NCI-H82 treated with DMSO at 0.1 percent for 48 hours (cell line): ENCODE data around the gene TEAD3.
A peak's percentile ranks its signal among the peaks of the same experiment; 100 is the strongest.

Experiments used
- DNase-seq: peaks from one replicate; lab custom pipeline; 2025; ENCODE audit not compliant: unreplicated experiment; lab: John Stamatoyannopoulos, UW

Gene TEAD3

DNA sequence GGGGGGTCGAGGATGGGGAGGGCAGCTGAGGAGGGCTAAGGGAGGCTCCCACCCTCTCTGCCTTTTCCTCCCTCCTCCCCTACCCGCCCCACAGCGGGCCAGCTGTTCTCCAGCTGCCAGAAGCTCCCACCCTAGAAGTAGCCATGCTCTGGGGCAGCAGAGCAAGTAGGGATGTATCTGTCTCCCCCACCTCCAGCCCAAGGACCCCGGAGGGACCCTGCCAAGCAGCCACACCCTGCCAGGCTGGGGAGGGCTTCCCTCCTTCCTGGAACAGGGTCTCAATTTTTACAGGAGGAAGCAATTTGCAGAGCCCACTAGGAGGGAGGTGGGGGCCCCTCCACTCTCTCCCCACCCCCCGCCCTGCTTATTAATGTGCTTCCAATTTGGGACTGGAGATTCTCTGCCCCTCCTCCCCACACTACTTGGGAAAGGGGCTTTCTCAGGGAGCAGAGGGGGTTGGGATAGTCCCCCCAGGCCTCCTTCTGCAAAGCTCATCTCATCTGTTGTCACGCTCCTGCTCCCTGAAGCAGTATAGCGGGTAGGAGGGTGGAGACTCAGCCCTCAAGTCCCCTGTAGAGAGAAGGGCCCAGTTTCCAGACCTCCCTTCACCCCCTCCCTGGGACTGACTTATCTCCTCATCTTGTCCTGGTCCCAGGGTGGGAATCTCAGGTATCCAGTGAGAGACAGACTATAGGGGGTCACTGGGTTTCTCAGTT lies 4.5 kb downstream of the TEAD3 start:
- no peak for DNase-seq

DNA sequence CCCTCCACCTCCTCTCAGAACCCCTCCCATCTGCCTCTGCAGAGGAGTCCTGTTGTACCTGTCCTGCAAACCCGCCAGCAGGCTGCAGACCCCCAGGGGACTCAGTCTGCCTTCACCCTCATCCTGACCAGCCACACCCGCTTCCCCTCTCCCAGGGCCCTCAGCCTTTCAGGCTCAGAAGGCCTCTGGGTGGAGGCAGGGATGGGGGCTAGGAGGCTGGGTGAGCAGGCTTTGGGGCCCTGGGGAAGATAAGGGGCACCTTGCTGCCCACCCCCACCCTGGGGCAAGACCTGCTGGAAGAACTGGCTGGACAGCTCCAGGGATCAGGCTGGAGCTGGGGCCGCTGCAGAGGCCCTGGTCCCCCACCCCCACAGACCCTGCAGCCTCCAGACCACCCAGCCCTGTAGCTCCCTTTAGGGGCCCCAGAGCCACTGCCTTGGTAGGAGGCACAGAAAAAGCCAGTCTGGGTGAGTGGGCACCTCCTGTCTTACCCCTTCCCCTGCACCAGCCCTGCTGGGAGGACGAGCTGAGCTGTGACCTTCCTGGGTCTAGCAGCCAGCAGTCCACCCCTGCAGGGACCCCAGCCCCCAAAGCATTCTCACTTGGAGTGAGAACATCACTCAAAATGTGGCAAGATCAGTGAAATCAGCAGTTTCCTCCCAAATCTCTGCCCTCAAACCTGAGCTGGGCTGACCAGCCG lies 5.2 kb downstream of the TEAD3 start:
- no peak for DNase-seq

DNA sequence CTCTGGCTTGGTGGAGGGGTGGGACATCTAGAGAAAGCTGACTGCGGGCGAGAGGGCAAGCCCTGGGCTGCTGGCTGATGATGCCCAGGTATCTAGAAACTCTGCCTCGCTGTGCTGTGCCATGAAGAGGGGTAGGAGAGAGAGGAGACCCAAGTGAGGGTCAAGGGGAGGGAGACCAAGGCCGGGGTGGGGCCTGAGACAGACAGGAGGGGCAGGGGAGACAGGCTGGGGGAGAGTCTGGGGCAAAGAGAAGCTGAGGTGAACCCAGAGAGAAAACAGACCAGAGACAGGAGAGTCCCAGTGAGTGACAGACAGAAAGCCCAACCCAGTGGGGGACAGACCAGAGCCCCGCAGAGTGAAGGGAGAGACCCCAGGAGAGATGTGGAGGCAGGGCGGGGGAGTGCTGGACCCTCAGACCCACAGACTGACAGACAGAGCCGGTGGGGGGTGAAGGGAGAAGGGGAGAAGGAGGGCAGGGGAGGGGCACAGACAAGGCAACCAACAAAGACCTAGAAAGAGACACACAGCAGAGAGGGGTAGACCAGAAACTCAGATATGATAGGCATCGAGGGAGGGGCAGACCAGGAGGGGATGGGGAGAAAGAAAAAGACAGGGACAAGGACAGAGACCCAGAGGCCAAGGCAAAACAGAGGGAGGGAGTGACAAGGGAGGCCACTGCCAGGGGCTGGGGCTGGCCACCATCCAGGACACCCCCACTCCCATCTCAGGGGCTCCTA lies 5.9 kb downstream of the TEAD3 start:
- no peak for DNase-seq

DNA sequence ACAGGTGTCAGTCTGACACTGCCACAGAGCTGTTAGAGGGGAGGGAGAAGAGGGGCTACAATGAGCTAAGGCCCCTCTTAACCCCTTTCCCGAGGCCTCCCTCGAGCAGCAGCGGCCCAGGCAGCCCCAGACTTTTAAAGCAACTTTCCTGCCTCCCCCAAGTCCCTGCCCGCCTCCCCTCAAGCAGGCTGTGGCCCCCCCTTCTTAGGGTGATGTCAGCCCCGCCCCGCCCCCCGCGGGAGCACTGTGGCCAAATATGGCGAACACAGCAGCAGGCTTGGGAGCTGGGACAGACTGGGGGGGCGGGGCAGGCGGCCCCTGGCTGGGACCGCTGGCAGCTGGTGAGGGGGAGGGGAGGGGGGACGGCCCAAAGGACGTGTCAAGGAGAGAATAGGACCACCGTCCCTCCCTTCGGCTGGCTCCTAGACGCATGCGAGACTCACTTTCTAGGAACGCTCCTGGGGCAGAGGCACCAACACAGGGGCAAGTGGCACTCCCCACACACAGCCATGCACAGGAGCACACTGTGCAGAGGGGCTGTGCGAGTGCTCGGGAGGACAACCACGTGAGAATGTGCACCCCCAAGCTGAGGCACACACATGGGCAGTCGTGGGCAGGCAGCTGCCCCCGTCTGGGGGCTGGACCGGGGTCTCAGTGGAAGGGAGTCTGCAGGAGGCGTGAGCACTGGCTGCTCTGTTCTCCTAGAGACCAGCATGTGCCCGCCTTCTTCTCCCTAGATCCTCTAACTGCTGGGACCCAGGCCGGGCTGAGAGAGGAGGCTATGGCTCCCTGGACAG lies 6.7 kb downstream of the TEAD3 start:
- peak; percentile 82 for DNase-seq

DNA sequence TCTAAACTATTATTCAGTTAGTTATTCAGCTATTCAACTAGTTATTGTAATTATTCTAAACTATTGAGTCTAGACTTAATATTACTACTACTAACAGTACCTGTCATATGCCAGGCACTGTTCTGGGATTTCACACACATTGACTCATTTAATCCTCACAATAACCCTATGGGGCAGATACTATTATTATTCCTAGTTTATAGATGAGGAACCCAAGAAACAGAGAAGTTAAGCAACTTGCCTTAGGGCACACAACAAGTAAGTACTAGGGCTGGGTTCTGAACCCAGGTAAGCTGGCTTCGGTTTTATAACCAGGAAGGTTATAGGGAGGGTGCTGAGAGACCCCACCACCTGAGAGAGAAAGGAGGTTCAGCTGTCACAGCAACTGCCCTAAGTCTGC lies 7.8 kb downstream of the TEAD3 start:
- DNase-seq, result no peak

DNA sequence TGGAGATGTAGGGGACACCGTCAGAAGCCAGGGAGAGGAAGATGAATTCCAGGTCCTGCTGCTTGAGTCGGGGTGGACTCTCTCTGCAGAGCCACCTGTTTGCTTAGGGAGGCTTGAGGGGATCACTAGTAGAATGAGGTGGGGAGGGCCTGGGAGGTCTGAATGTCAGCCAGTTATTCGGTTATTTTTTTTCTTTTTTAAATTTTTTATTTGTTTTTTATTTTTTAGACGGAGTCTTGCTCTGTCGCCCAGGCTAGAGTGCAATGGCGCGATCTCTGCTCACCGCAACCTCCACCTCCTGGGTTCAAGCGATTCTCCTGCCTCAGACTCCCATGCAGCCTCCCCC lies 8.4 kb downstream of the TEAD3 start:
- no peak for DNase-seq

DNA sequence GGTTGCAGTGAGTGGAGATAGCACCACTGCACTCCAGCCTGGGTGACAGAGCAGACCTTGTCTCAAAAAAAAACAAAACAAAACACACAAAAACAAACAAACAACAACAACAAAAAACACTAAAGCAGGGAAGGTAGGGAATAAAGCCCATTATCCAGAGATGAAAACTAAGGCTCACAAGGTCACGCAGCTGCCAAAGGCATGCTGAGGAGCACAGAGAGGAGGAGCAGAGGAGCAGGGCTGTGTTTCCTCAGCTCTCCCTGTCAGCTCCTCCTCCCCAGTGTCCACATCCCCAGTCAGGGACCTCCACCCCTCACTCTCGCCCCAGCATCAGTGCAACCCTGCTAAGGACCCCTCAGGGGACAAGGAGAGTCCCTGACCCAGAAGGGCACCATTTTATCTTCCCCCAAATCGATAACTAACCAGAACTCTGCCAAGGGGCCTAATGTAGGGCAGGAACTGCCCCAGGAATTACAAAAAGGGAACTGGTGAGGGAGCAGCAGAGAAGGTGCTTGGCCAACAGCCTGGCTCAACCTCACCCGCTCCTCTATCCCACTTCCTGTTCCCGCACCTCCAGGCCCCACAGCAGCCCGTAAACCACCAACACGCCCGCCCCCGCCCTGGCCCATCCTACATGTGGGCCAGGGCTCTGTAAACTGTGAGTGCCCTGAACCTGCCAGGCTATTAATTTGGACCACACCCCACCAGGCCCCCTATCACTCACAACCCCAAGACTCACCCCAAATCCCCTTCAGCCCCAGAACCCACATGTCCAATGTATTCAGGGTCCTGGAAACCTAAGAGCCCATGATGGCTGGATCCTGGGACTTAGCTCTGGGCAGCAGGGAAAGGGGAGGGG lies 9.0 kb downstream of the TEAD3 start:
- no peak for DNase-seq

DNA sequence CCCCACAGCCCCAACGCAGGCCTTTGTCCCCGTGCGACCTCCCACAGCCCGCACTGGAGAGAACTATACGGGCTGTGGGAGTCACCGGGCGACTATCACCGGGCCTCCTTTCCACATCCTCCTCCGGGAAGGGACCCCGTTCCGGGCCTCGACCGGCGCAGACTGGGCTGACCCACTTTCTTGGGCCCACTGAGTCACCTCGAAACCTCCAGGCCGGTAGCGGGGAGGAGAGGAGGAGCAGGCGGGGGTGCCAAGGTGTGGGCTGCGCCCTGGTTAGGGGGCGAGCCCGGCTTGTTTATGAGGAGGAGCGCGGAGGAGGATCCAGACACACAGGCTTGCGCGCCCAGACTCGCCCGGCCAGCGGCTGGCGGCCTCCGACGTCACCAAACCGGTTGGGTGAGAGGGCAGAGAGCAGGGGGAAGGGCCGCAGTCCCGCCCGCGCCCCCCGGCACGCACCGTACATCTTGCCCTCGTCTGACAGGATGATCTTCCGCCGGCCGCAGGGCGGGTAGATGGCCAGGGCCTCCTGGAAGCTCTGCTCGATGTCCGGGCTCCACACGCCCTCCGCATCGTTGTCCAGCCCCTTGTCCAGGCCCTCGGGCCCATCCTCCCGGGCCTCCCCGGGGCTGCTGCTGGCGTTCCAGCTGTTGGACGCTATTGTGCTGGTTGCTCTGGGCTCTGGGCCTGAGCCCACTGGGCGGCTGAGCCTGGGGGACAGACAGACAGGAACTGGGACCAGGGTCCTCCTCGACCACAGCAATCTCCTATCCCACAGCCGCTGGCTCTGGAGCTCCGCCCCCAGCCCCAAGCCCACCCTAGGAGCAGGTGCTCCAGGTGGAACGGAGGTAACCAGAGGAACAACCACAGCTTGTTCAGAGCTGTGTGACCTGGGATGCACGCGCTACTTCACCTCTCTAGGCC lies 10.6 kb downstream of the TEAD3 start:
- DNase-seq, result no peak

DNA sequence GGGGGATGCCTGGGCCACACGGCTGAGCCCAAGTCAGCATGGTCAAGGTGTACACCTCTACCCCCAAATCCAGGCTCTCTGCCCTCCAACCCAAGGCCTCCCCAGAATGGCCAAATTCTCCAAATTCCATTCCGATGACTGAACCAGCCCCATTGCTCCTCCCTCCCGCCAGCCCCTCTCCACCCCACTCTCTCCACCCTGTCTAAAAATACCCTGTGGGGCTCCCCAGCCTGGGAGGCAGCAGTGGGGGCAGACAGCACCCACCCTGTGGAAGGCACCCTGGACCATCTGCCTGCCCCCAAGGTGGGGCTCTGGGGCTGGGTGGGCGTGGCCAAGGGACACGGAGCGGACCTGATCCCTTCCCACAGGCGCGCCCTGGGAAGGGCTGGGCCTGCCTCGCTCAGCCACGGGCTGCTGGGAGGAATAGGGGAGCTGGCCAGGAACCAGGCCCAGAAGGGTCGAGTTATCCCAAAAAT lies 11.4 kb downstream of the TEAD3 start:
- no peak for DNase-seq

DNA sequence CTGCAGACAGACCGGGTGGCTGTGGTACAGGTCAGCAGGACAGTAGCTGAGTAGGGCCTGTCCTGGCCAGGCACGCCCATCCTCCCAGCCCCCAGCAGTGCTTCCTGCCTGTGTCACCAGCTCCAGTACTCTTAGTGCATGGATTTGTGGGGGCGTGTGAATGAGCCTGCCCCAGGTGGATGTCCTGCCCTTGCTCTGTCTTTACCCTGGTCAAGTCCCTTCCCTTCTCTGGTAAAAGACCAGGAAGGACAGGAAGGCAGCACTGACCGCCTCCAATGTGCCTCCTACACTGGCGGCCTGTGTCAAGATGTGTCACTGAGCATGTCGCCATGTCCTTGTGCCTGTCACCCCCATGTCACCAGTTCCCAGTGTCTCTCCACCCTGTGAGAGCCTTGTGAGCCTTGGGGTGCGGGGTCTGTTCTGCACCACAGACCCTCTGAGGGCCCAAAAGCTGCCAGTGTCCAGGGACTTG lies 11.9 kb downstream of the TEAD3 start:
- DNase-seq, result no peak

DNA sequence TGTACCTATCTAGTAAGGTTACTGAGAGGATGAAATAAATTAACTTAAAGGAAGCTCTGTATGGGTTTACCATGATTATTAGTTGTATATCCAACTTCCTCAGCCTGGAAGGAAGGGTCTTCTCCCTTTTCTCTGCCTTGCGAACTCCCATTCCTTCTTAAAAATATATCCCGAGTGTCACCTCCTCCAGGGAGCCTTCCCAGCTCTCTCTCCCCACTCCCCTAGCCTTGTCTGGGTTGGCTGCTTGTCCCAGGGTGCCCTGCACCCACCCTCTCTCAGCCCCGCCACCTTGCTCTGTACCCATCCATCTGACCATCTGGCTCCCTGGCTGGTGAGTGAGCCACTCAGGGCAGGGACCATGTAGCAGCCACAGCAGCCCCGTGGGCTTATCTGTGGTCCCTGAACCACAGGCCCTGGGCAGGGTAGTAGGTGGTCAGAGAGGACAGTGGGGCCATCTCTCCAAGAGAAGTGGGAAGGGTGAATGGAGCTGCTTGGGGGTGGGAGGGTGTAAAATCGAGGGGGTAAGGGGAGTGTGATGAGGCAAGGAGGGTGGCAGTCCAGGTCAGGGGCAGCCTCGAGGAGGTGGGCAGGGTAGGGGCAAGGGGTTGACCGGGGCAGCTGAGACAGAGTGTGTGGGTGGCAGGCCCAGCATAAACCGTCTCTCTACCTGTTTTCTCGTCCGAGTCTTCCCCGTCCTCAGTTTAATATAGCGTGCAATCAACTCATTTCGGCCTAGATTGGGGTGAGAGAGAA lies 12.8 kb downstream of the TEAD3 start:
- no peak for DNase-seq

DNA sequence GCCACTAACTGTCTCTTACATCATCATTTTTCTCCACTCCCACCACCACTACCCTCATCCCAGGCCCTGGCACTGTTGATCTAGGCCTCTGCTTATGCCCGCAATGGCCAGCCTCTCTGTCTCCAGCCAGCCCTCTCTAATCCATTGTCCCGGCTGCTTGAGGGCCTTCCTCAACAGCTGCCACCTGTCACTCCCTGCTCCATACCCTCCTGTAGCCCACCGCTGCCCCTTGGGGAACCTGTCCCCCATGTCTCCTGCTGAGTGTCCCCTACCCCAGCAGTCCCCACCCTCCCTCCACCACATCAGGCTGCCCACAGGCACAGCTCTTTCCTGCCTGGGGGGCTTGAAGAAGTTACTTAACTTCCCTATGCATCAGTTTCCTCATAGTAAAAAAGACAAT lies 13.4 kb downstream of the TEAD3 start:
- no peak for DNase-seq

DNA sequence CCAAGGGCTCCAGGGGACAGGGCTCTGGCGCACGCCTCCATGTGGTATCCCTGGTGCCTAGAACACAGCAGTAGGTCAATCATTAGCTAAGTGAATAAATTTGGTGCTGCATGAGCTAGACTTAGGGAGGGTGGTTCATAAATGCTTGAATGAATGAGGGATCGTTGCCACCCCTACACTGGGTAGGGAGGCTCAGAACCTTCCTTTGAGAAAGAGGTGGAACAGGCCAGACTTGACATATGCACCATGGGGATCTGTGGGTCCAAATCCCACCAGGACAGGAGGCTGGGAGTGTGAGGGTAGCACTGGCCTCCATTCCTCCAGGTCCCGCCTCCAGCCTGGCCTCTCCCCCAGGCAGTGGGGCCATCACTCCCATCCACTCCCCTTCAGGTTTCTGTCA lies 13.8 kb downstream of the TEAD3 start:
- no peak for DNase-seq

DNA sequence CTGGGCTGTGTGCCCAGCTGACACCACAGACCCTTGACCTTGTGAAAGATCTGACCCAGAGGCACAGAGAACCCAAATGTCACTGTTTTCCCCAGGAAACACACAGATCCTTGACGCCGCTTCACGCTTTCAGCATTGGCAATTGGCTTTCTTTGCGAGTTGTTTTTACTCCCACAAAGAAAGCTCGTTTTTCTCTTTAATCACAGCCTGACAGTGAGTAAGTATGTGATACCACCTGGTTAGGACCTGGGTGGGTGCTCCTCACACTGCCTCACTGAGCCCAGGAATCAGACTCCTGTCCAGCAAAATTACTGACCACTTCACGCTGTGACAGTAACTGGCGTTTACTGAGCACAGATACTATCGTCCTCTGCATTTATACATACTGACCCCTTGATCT lies 15.7 kb downstream of the TEAD3 start:
- DNase-seq, result no peak

DNA sequence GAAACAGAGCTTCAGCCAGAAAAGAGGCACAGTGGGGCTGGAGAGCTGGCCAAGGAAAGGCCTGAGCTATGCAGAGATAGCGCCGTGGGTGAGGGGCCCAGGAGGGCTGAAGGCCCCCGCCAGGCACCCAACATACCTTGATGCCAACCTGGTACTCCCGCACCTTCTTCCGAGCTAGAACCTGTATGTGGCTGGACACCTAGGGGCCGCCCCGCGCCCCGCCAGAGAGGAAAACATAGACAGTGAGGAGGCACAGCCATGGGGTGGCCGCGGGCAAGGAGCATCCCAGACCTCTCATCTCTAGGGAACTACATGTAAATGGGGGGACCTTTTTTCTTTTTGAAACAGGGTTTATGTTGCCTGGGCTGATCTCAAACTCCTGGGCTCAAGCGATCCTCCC lies 16.7 kb downstream of the TEAD3 start:
- DNase-seq, result no peak

DNA sequence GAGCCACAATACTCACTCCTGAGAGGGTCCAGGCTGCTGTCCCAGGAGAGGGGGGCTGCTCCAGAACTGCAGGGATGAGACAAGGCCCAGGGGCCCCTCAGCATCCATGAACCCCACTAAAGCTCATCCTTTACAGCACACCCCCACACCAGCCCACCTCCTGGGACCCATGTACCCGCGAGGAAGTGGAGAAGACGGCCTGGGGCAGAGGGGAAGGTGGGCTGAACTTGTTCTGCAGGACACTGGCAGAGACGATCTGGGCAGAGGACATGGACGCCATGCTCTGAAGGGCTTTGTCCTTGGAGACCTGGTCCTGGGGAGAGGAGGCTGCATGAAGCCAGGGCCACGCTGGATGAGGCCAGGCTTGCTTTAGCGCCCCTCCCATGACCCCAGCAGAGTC lies 18.6 kb downstream of the TEAD3 start:
- DNase-seq, result no peak

DNA sequence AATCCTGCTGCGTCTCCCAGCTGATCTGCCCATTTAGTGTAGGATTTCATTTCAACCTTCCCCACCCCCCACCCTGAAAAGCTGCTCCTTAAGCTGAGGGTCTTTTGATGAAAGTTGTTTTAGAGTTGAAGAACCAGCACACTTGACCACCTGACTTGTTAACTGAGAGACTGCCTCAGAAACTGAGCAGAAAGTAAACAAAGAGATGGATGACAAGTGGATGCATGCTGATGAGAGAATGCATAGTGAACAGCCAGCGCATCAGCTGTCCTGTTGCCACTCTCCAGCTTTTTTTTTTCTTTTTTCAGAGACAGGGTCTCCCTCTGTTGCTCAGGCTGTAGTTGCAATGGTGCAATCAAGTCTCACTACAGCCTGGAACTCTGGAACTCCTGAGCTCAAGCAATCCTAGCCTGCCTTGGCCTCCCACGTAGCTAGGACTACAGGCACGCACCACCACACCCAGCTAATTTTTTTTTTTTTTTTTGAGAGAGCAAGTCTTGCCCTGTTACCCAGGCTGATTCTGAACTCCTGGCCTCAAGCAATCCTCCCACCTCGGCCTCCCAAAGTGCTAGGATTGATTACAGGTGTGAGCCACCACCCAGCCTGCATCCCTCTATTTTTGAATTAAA lies 19.2 kb downstream of the TEAD3 start:
- no peak for DNase-seq

DNA sequence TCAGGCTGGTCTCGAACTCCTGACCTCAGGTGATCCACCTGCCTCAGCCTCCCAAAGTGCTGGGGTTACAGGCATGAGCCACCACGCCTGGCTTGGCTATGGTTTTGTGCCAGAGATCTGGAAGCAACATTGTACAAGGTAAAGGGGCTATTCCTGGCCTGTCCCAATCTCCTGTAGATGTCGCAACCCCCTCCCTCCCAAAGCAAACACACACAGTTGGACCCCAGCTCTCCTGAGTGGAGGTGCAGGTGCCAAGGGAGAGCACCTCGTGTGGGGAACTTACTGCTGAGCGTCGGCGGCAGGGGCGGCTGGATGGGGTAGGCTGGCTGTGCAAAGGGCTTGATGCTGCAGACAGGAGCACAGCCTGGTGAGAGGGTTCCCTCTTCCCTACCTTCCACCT lies 19.9 kb downstream of the TEAD3 start:
- no peak for DNase-seq
